Stimulated activated CD4-positive, alpha-beta T cell treated with anti-CD3 and anti-CD28 coated beads, TNF-alpha, amount 100 ng/mL, for 48 hours (primary cell): ENCODE data around the gene RNF26.
A peak's percentile ranks its signal among the peaks of the same experiment; 100 is the strongest.

Experiments
- DNase-seq, 3 donors: peaks; one replicate each; pipeline ENCODE4 v3.0.0-alpha.2; 2020; ENCODE audit warnings: low read depth in 3 of 3

Gene RNF26

DNA sequence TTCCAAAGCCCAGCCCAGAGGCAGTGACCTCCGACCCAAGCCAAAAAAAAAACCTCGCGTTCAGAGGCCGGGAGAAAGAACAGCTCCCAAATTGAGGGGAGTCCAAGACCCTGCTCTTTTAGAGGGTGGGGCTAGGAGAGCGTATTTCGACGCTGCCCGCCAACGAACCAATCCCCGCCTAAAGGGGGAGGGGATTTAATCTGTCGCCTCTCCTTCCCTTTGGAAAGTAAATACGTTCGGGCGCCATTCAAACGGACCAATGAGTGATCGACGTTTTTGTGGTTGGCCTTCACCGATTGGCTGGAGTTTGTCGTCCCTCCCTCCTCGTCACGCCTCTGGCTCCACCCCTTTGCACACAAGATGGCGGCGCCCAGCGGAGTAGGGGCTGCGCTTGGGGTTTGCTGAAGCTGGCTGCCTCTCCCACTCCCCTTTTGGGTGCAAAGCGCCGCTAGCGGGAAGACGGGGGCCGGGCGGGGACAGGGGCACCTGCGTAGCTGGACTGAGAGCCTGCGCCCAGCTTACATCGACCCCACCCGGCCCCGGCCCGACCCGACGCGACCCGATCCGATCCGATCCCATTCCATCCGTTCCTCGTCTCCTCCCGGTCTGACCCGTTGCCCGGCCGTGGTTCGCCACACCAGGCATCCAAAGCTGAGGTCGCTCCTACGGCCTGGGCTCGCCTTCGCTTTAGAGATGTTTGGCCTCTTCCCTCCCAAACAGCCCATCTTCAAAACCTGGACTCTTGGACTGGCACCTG lies at the start of gene RNF26:
Gene RNF26, plus strand, starts transcription at position 354 of the 757 bp plus-strand sequence. CDS start 596 bp downstream, outside the sequence.
- DNase-seq: peak; percentile 89 to 91 (median 91)

DNA sequence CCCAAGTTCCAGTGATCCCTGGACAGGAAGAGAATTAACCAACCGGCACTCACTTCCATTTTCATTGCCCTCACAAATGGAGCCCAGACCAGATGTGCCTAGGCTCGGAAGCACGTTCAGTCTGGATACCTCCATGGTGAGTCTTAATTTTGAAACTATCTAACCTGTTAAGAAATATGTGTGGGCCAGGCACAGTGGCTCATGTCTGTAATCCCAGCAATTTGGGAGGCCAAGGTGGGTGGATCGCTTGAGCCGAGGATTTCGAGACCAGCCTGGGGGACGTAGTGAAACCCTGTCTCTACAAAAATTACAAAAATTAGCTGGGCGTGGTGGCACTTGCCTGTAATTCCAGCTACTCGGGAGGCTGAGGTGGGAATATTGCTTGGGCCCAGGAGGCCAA lies 48.9 kb upstream of the RNF26 start:
- no peak for DNase-seq

DNA sequence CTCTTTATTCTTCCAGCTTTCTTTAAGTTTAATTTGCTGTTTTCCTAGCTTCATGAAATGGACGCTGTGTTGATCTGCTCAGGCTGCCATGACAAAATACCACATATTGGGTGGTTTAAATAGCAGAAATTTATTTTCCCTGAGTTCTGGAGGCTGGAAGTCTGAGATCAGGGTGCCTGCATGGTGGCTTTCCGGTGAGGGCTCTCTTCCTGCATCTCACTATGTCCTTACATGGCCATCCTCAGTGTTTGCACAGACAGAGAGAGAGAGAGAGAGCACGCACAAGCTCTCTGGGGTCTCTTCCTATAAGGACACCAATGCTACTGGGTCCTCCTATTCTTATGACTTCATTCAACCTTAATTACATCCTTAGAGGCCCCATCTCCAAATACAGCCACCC lies 46.1 kb upstream of the RNF26 start:
- DNase-seq: no peak

DNA sequence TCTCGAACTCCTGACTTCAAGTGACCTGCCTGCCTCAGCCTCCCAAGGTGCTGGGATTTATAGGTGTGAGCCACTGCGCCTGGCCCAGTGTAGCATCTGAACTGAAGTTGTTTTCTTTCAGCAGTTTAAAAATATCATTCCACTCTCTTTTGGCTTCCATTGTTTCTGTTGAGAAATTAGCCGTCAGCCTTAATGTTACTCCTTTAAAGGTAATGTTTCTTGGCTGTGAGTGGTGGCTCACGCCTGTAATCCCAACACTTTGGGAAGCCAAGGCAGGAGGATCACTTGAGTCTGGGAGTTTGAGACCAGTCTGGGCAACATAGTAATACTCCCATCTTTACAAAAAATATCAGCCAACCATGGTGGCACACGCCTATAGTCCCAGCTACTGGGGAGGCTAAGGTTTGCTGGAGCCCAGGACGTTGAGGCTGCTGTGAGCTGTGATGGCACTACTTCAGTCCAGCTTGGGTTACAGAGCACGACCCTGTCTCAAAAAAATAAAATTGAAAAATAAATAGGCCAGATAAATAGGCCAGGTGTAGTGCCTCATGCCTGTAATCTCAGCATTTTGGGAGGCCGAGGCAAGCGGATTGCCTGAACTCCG lies 43.3 kb upstream of the RNF26 start:
- no peak for DNase-seq

DNA sequence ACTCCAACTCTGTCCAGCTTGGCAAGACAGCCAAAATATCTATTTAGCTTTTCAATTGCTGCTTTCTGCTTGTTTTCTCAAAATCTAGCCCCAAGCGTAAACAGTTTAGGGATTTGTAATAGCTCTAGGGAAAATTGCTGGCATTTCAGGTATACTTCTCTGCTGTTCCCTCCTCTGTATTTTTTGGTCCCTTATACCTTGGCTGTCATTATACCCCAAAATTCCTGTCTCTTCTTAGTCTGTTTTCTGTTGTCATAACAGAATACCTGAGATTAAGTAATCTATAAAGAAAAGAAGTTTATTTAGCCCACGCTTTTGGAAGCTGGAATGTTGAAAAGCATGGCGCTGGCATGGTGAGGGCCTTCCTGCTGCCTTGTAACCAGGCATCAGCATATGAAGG lies 40.9 kb upstream of the RNF26 start:
- DNase-seq: no peak

DNA sequence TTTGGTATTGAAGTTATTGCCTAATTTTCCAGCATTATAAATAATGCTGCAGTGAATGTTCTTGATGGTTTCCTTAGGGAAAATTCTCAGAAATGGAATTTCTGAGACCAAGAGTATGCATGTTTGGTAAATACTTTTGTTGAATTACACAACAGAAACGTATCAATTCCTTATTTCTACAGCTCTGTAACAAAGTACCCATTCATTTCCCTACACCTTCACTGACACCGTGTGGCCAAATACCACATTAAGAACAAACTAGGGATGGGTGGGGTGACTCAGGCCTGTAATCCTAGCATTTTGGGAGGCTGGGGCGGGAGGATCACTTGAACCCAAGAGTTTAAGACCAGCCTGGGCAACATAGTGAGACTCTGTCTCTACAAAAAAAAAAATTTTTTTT lies 39.1 kb upstream of the RNF26 start:
- DNase-seq: no peak

DNA sequence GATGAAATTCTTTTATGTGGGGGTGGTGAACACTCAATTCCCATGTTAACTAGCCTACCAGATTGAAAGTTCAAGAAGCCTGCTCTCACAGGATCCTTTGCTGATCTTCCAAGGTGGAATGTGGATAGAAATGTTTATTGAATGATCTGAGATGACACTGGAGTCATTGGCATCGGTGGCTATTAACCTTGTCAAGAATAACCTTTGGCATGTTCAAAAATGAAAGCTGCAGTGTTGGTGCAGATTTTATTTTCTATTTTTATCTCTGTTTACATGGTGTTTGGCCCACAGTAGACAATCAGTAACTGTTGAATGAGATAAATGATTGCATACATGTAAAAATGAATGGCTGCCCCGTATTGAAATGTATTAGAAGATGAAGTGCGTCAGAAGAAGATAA lies 36.4 kb upstream of the RNF26 start:
- no peak for DNase-seq

DNA sequence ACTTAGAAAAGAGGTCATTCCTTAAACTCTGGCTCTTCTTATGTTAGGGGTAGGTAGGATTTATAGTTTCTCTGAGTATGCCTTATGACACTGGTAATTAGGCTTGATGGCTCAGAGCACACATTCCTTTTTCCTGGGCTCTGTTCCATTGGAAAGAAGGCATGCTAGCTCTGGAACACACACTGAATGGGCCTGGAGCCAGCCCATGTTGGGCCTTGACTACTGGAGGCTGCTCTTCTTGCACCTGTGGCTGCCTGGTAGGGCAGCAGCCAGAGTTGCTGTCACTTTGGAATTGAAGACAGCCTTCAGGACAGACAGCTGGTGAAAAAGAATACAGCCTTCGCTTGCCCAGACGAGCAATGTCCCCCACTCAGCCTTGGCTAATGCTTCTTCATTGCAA lies 35.6 kb upstream of the RNF26 start:
- DNase-seq: no peak

DNA sequence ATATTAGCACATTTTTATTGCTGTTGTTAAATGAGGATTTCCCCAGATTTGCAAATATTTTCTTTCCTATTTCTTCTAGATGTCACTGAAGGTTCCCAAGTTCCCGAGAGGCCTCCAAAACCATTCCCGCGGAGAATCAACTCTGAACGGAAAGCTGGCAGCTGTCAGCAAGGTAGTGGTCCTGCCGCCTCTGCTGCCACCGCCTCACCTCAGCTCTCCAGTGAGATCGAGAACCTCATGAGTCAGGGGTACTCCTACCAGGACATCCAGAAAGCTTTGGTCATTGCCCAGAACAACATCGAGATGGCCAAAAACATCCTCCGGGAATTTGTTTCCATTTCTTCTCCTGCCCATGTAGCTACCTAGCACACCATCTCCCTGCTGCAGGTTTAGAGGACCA lies 34.9 kb upstream of the RNF26 start:
- DNase-seq: no peak

DNA sequence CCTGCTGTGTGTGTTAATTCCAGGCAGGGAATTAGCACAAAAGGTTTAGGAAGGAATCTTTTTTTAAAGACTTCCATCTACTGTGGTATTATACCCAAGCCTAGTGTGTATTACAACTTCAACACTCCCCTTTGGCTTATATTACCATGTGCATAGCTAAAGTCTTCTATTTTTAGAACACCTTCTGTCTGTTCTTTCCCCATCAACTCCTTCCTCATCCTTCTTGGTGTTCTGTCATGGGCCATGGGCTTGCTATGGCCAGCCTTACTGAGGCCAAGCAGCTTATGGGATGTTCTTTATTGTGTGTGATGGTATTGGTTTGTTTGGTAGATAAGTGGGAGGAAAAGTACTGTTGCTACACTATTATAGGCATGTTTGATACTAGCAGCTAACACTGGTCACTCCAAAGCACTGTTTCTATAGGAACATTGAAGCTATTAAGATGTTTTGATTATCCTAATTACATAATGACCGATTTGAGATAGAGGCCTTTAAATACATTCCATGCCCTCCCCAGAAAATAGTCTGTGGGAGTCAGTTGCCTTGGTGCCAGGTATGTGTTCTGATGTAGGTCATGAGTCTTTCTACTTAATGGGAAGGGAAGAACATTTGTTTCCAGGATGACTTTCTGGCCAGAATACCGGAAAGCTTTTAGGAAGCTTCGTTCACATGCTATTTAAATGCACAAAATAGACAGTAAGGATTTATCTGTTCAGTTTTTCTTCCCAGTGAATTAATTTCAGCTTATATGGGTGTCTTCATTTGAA lies 33.9 kb upstream of the RNF26 start:
- DNase-seq: no peak

DNA sequence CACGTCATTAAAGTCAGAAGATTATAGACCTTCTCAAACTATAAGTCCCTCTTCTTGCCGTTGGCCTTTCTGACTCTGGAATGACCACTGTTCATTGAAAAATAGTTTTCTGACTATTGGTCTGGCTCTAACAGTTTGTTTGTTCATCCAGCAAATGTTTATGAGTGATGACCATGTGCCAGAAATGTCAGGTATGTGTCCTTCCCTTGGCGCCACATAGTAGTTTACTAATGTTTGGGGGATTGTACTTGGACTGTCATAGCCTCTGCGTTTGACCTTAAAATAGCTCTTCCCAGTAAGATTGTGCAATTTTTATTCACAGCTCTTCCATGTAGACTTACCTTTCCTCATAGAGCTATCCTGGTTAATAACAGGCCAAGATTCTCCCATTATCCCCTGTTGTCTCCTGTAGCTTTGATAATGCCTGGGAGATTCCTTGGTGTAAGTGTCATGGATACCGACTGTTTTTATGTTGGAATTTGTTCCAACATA lies 31.1 kb upstream of the RNF26 start:
- DNase-seq: no peak

DNA sequence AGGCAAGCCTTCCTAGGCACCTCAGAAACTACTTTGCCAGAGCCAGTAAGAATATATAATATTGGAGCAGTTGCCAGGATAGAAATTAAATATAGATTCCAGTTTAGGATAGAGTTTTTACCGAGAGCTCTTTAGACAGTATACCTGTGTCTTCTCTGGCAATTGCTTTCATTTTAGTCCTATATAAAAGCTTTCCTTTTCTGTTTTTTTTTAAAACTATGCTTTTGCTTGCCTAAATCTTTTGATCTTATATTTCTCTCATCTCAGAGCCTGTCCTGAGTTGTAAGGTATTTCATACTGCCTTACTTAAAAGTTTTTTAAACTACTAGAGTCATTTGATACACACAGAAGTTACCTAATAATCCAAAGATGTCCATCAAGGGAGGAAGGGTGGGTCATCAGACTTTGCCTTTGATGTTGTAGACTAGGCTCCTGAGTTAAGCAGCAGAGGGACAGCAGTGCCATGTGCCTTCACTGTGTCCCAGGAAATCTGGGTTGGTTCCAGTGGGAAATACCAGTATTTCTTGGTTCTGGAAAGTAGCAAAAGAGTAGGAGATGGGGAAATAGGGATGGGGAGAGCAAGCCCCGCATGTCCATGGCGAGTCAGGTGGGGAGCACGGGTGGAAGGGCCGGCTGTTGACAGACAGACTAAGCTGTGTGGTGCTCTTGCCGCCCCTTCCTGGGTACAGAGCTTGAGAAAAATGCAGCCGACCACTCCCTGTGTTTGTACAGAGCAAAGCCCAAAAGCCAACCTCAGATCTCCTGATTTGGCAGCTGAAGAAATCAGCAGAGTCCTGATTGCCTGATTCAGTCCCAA lies 28.6 kb upstream of the RNF26 start:
- DNase-seq: no peak

DNA sequence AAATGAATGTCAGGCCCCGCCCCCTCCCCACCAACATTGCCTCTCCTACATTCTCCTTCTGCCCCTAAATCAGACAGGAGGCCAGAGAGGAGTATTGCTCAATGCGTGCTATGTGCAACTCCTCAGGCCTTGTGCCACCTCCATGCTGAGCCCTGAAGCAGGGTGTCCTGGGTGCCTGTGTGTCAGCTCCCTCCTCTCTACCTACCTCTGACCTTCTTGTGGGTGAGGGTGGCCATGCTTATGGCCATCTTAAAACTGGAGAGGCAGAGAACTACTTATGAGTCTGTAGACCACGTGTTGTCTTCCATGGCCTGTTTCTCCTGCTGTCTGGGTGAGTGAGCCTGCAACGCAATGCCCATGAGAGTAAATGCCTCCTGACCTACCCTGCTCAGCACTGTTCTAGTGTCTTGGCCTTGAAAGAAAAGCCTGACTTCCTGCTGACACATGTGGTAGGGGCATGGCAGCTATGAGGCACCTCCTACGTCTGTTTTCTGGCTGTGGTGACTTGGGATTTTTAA lies 27.9 kb upstream of the RNF26 start:
- DNase-seq: no peak

DNA sequence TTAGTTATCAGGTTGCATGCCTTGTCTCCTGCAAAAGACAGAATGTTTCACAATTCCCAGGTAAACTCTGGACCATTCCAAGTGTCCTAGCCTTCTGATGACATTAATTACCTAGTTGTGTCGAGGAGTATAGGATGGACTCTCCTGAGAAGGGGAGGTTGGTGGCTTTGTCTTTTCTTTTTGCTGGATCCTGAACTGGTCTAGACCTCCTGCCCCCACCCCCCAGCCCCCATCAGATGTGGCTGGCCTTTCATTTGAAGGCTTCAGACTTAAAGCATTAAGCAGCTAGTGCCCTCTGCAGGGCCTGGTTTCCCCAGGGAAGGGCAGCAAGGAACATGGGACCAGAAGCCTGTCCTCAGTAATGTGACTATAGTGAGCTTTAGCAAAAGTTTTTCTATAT lies 27.1 kb upstream of the RNF26 start:
- DNase-seq: no peak

DNA sequence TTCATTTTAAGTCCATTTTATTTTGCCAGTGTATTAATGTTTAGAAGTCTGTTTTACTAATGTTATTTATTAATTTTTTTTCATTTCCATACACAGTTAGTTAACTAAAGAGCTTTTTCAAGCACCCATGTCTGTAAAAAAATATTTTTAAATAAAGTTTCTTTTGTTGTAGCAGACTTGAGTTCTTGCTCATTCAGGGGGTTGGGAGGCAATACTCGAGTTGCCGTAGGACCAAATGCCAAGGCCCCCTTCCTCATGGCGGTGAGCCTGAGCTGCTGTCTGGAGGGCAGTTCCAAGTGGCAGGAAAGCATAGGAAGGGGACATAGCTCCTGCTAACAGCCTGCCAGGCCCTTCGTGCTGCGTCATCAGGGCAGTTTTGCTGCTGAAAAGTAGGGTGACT lies 26.4 kb upstream of the RNF26 start:
- no peak for DNase-seq

DNA sequence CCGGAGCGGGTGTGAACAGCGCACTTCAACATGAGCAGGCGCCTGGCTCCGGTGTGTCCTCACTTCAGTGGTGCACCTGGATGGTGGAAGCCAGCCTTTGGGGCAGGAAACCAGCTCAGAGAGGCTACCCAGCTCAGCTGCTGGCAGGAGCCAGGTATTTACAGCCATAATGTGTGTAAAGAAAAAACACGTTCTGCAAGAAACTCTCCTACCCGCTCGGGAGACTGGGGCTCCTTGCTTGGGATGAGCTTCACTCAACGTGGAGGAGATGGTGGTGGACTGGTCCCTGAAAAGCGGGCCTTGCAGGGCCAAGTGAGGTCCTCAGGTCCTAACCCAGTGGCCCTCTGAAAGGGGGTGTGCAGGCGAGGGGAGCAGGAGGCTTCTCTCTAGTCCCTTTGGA lies 24.9 kb upstream of the RNF26 start:
- no peak for DNase-seq

DNA sequence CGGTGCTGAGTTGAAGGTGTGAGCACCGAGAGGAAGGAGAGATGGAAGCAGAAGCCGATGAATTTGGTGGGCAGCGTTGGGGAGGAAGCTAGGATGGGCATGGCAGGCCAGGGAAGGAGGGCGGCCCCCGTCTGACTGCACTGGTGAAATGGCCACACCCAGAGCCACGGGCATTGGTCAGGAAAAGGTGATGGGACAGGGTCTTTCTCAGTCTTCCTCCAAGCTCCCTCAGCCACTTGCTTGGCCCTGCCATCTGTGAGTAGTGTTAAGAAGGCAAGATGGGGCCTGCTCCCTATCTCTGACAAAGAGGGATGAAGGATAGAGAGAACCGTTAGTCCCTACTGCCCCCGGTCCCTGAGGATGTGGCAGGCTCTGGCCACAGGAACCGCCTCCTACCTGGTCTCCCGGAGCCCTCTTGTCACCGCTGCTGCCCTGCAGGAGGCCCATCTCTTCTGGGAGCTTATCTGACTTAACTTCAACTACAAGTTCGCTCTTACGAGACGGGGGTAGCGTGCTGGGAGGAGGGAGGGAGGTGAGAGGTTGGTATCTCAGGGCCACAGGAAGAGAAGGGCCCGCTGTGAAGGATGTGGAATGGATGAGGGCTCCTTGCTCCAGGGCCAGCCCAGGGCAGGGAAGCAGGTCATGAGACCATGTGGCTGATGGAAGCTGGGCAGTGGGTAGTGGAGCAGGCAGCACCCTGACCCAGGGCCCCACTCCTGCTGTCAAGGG lies 24.2 kb upstream of the RNF26 start:
- no peak for DNase-seq

DNA sequence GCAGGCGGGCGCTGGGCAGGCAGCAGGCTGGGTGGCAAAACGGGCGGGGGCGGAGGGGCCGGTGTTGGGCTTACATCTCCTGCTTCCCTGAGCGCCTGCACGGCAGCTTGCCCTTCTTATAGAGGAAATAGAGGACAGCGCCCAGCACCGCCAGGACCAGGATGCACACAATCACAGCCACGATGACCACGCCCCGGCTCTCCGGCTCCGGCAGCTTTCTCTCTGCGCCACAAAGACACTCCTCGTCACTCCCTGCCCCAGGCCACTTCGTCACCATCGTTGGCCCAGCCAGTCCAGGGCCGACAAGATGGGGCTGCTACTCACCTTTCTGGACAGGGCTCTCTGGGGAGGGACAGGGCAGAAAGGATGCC lies 23.7 kb upstream of the RNF26 start:
- no peak for DNase-seq

DNA sequence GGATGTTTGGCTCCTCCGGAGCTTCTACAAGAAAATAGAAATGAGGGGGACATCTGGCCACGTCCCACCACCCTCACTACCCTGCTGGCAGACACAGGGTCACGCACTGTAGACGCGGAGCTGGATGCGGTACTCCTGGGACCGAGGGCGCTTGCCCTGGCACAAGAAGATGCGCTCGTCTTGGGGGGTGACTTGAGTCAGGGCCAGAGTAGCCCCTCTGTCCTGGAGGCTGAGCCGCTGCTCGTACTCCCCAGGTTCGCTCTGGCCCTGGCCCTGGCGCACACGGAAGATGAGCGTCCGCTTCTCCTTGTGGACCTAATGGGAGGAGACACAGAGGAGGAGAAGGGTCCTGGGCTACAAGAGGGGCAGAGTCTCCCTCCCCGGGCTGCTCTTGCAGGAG lies 19.6 kb upstream of the RNF26 start:
- DNase-seq: no peak

DNA sequence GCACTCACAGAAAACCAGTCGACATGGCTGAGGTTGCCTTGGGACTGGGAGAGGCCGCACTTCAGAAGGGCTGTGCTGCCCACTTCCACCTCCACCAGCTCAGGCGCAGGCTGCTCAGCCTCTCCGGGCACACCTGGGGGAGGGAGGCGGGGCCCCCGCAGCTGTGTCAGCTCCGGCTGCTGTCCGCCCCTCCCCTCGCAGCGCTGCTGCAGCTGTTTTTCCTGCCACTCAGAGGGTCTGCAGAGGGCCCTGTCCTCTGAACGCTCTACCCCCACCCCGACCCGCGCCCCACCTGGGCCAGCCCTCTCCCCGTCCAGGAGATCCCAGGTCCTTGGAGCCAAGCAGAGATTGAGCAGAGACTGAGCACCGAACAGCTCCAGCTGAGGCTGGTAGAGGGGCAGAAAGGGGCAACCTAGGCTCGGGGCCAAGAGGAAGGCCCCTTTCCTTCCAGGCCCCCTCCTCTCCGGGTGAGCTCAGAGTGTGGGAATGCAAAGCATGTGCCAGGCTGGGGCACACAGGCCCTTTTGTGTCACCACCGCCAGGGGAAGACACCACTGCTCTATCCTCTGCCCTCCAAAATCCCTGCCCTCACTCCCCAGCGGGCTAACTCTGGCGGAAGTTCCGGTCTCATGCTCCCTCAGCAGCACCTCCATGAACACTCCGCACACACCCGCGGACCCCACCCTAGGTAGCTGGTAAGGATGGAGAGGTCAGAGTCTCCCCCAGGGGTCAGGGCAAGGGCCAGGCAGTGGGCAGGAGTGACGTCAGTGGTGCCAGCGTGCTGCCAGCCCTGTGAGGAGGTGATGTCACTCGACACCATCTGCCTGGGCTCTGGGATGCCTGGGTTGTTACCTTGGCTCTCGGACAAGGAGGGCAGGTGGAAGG lies 19.0 kb upstream of the RNF26 start:
- no peak for DNase-seq
